Keratinocyte (primary cell): ENCODE results near the gene RAET1E. TPM values are rescaled to one million over a fixed set of nuclear protein-coding genes. Genes with fewer than 3 reads are reported as not detected.

ENCODE experiments used
- DNase-seq: peaks from one replicate; pipeline ENCODE4 v3.0.0-alpha.2; 2011; ENCODE audit warnings: low read depth, missing footprints, low spot score
- FAIRE-seq: peaks from 2 replicates; lab custom pipeline; 2011; peaks lifted over from hg19 to GRCh38; lab: Jason Lieb, UNC
- H2AFZ ChIP-seq: 2 replicates; pipeline ENCODE4 v1.6.0; 2012; ENCODE audit warnings: low read length, control low read depth, inconsistent platforms; ENCODE audit not compliant: control insufficient read depth
- H3K27ac ChIP-seq: 2 replicates; pipeline ENCODE4 v1.5.1; 2011; ENCODE audit warnings: low read length; ENCODE audit not compliant: control insufficient read depth, insufficient read depth
- H3K27me3 ChIP-seq: 3 replicates; pipeline ENCODE4 v1.6.0; 2011; ENCODE audit warnings: low read length; ENCODE audit not compliant: control insufficient read depth, insufficient read depth; ENCODE audit errors: extremely low read depth
- H3K36me3 ChIP-seq, 2 experiments: 2 replicates in 1 of 2; 3 replicates in 1 of 2; pipeline ENCODE4 v1.5.1; 2011; ENCODE audit warnings: low read length in 2 of 2, mild to moderate bottlenecking in 1 of 2; ENCODE audit not compliant: control insufficient read depth in 2 of 2, insufficient read depth in 2 of 2; ENCODE audit errors: extremely low read depth in 1 of 2
- H3K4me1 ChIP-seq: 3 replicates; pipeline ENCODE4 v1.5.1; 2011; ENCODE audit warnings: low read length; ENCODE audit not compliant: control insufficient read depth, insufficient read depth; ENCODE audit errors: extremely low read depth
- H3K4me2 ChIP-seq: 3 replicates; pipeline ENCODE4 v1.6.0; 2011; ENCODE audit warnings: low read depth, low read length; ENCODE audit not compliant: control insufficient read depth, insufficient read depth; ENCODE audit errors: extremely low read depth
- H3K4me3 ChIP-seq, 3 experiments: fragments of 200-600 bp in 1 of 3; sonication (generic) in 1 of 3; 2 replicates in 2 of 3; 3 replicates in 1 of 3; pipeline ENCODE4 v1.5.1; 2011 to 2016; ENCODE audit warnings: low read length in 3 of 3, mild to moderate bottlenecking in 3 of 3, control low read depth in 2 of 3, inconsistent platforms in 1 of 3, low read depth in 1 of 3, mixed read lengths in 1 of 3, mixed run types in 1 of 3, moderate library complexity in 1 of 3; ENCODE audit not compliant: control insufficient read depth in 2 of 3, insufficient read depth in 2 of 3; ENCODE audit errors: extremely low read depth in 1 of 3
- H3K79me2 ChIP-seq: 2 replicates; pipeline ENCODE4 v1.6.0; 2012; ENCODE audit warnings: low read length; ENCODE audit not compliant: control insufficient read depth, insufficient read depth
- H3K9ac ChIP-seq: 3 replicates; pipeline ENCODE4 v1.6.0; 2011; ENCODE audit warnings: low read length; ENCODE audit not compliant: control insufficient read depth, insufficient read depth; ENCODE audit errors: extremely low read depth
- H3K9me1 ChIP-seq: 3 replicates; pipeline ENCODE4 v1.6.0; 2011; ENCODE audit warnings: low read length; ENCODE audit not compliant: control insufficient read depth, insufficient read depth; ENCODE audit errors: extremely low read depth
- H3K9me3 ChIP-seq: 2 replicates; pipeline ENCODE4 v1.5.1; 2012; ENCODE audit warnings: low read depth, low read length; ENCODE audit not compliant: control insufficient read depth
- H4K20me1 ChIP-seq: 3 replicates; pipeline ENCODE4 v1.6.0; 2011; ENCODE audit warnings: low read length; ENCODE audit not compliant: control insufficient read depth, insufficient read depth; ENCODE audit errors: extremely low read depth
- EZH2 ChIP-seq: IDR thresholded peaks from one replicate; pipeline ENCODE4 v1.6.1; 2012; ENCODE audit warnings: inconsistent platforms, mild to moderate bottlenecking, low read length, moderate library complexity
- dilution Hi-C: fragments of 300-500 bp; cut with MboI; formaldehyde crosslinking; loops from one replicate; pipeline ENCODE4 v1.7.0; 2020; ENCODE audit warnings: low sequenced_read_pairs; ENCODE audit not compliant: extremely low pct_ligation_motif_present
- polyA plus RNA-seq, 5 experiments: library from polyadenylated mRNA; depleted of rRNA in 3 of 5; stranded (reverse) in 3 of 5; stranded (forward) in 1 of 5; unstranded in 1 of 5; fragments of >200 nt; gene quantifications; 1 replicate in 1 of 5; 2 replicates in 3 of 5; 3 replicates in 1 of 5; pipeline versions ENCODE4 v1.2.1 to v1.2.3, GENCODE V29; 2011 to 2012; ENCODE audit warnings: missing spikeins in 2 of 5, low read depth in 1 of 5, low replicate concordance in 1 of 5
- TF ChIP-seq, protein P1 (sequence below), 3 experiments: IDR thresholded peaks in 1 of 3; conservative IDR thresholded peaks in 1 of 3; optimal IDR thresholded peaks in 1 of 3; 2 replicates in 2 of 3; 3 replicates in 1 of 3; pipeline versions ENCODE3 to v1.5.1; 2011; ENCODE audit warnings: low read length in 3 of 3, mild to moderate bottlenecking in 3 of 3, moderate library complexity in 2 of 3, control low read depth in 1 of 3, inconsistent platforms in 1 of 3; ENCODE audit not compliant: insufficient read depth in 2 of 3; ENCODE audit errors: extremely low read depth in 1 of 3

RAET1E gene
- polyA plus RNA-seq, 1 donor (not counting 4 experiments of a cell fraction or from before 2014, with no cell fraction given): 14.0 TPM

DNA sequence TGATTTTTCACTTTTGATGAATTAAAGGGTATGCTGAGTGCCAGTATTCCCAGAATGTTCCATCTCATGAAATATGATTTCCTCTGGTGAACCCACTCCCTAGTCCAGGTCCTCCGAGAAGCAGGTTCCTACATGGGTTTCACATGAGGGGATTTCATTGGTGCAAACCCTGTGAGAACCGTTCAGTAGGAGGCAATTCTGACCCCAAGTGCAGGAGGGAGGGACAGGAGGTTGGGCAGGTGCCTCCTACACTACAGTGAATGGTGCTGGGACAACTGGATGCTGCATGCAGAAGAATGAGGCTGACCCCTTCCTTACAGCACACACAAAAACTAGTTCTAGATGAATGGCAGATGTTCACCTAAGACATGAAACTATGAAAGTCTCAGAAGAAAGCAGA, 38.8 kb upstream of the RAET1E start:
- no peak for FAIRE-seq

DNA sequence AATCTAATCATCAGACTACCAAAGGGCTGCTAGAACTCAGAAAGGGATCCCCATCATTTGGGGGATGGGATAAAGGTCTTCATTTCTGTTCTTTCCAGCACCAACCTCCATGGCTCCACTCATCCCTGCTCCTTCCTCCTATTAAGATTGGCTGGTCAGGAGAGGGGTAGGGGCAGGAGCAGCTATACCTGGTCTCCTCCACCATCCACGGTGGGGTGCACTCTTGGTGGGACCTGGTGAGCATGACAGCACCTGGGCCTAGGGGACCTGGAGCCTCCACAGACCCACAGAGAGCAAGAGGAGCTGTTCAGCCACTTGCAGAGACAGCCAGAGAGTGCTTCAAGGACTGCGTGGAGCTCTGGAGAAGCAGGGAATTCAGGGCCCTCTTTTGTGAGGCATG, 37.8 kb upstream of the RAET1E start:
- Histone ChIP-seq H3K79me2 (no peaks in the 10 kb centered on the region), H3K4me1 (peaks cover 10% of the 10 kb centered on the region), H4K20me1 (no peaks in the 10 kb centered on the region), H3K9me3 (no peaks in the 10 kb centered on the region), H3K36me3 (no peaks in the 10 kb centered on the region), H3K9ac (no peak overlapping the region), H2AFZ (no peak overlapping the region), H3K9me1 (no peaks in the 10 kb centered on the region), H3K4me2 (no peak overlapping the region), H3K27me3 (peaks cover 16% of the 10 kb centered on the region), H3K27ac (no peak overlapping the region), H3K4me3 (no peak overlapping the region)
- TF ChIP-seq, protein P1, sequence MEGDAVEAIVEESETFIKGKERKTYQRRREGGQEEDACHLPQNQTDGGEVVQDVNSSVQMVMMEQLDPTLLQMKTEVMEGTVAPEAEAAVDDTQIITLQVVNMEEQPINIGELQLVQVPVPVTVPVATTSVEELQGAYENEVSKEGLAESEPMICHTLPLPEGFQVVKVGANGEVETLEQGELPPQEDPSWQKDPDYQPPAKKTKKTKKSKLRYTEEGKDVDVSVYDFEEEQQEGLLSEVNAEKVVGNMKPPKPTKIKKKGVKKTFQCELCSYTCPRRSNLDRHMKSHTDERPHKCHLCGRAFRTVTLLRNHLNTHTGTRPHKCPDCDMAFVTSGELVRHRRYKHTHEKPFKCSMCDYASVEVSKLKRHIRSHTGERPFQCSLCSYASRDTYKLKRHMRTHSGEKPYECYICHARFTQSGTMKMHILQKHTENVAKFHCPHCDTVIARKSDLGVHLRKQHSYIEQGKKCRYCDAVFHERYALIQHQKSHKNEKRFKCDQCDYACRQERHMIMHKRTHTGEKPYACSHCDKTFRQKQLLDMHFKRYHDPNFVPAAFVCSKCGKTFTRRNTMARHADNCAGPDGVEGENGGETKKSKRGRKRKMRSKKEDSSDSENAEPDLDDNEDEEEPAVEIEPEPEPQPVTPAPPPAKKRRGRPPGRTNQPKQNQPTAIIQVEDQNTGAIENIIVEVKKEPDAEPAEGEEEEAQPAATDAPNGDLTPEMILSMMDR (optimal IDR thresholded peaks at IDR 0.05 in 1 of 3, IDR thresholded peaks at IDR 0.05 in 1 of 3, conservative IDR thresholded peaks at IDR 0.05 in 1 of 3; ENCODE audit: extremely low read depth in 1 of 3, insufficient read depth in 2 of 3, low read length in 3 of 3): no peak
- TF ChIP-seq EZH2: no peak
- dilution Hi-C loops: no loop called here
- DNase-seq (no peak), FAIRE-seq (no peak)

More for the DNA sequence above, 38.8 kb upstream of the RAET1E start:
- no peaks in the 10 kb centered on the region for H3K9me3 ChIP-seq
- no peak overlapping the region for H2AFZ ChIP-seq
- no peak overlapping the region for H3K9ac ChIP-seq
- no peaks in the 10 kb centered on the region for H3K36me3 ChIP-seq
- TF ChIP-seq, protein P1 (optimal IDR thresholded peaks at IDR 0.05 in 1 of 3, IDR thresholded peaks at IDR 0.05 in 1 of 3, conservative IDR thresholded peaks at IDR 0.05 in 1 of 3; ENCODE audit: extremely low read depth in 1 of 3, insufficient read depth in 2 of 3, low read length in 3 of 3): no peak
- H3K4me3 ChIP-seq: no peak overlapping the region
- H3K9me1 ChIP-seq: no peaks in the 10 kb centered on the region
- H3K79me2 ChIP-seq: no peaks in the 10 kb centered on the region
- no peak for DNase-seq
- no peaks in the 10 kb centered on the region for H4K20me1 ChIP-seq
- no peak overlapping the region for H3K4me2 ChIP-seq
- H3K4me1 ChIP-seq: peaks cover 10% of the 10 kb centered on the region
- dilution Hi-C loops: no loop called here
- H3K27me3 ChIP-seq: peaks cover 16% of the 10 kb centered on the region
- H3K27ac ChIP-seq: no peak overlapping the region
